NB4 (cell line): ENCODE data around the gene USP46.

ENCODE experiments used
- DNase-seq: peaks from one replicate; pipeline ENCODE4 v3.0.0; 2010; ENCODE audit warnings: low read depth
- H3K4me3 ChIP-seq: one replicate; pipeline ENCODE4 v1.5.1; 2011; ENCODE audit warnings: mild to moderate bottlenecking, low read depth, low read length, moderate library complexity
- CTCF ChIP-seq: IDR thresholded peaks from one replicate; pipeline ENCODE4 v1.5.1; 2012; ENCODE audit warnings: low read depth, low read length
- MAX ChIP-seq: IDR thresholded peaks from 2 replicates; pipeline ENCODE4 v1.6.1; 2011; ENCODE audit warnings: low read depth, low read length
- MYC ChIP-seq: IDR thresholded peaks from 2 replicates; pipeline ENCODE4 v1.6.1; 2011; ENCODE audit warnings: low read depth, low read length
- POLR2A ChIP-seq: IDR thresholded peaks from 2 replicates; pipeline ENCODE4 v1.6.1; 2011; ENCODE audit warnings: mild to moderate bottlenecking; ENCODE audit not compliant: insufficient read length; ENCODE audit errors: extremely low read depth

USP46 gene

GRCh38 chr4:52627876-52628275 lies 31.2 kb downstream of the USP46 start:
- no peak overlapping the region for H3K4me3 ChIP-seq
- no peak for DNase-seq
- TF ChIP-seq MAX (no peak), POLR2A (no peak), MYC (no peak), CTCF (no peak)

- no peak for TF ChIP-seq MAX
- no peak for TF ChIP-seq POLR2A
- no peak for TF ChIP-seq MYC
- no peak for TF ChIP-seq CTCF
- no peak for DNase-seq
- no peak overlapping the region for H3K4me3 ChIP-seq
Measured at GRCh38 chr4:52625216-52625615, 33.9 kb downstream of the USP46 start.

DNA sequence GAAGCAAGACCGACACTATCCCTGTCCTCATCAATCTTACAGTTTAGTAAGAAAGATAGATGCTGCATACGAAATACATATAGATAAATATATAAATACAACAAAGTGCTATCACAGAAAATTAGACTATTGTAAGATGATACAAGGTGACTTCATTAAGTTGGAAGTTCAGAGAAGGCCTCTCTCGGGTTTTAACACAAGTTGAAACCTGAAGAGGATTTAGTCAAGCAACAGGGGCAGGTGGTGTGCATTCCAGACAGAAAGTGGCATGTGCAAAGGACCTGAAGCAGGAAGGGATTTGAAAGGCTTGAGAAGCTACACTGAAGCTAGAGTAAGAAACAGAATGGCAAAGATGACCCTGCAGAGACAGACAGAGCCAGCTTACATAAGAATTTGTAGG lies 36.5 kb downstream of the USP46 start:
- DNase-seq: no peak
- TF ChIP-seq MYC (no peak), POLR2A (no peak), CTCF (no peak), MAX (no peak)
- no peak overlapping the region for H3K4me3 ChIP-seq

- DNase-seq: no peak
- H3K4me3 ChIP-seq: no peak overlapping the region
- TF ChIP-seq CTCF: no peak
- no peak for TF ChIP-seq MAX
- no peak for TF ChIP-seq POLR2A
- TF ChIP-seq MYC: no peak
Measured at GRCh38 chr4:52621567-52621966, 37.5 kb downstream of the USP46 start.

GRCh38 chr4:52619591-52619931 lies 39.5 kb downstream of the USP46 start:
- DNase-seq: no peak
- H3K4me3 ChIP-seq: no peak overlapping the region
- TF ChIP-seq CTCF (no peak), POLR2A (no peak), MYC (no peak), MAX (no peak)
